ENCODE measurements around the gene DACT1. TPM values are rescaled to one million over a fixed set of nuclear protein-coding genes. Genes with fewer than 3 reads are reported as not detected.

Gene DACT1
- total and polyA plus RNA-seq, 4 donors = 0.32 to 3.8 (median 1.6) TPM

DNA sequence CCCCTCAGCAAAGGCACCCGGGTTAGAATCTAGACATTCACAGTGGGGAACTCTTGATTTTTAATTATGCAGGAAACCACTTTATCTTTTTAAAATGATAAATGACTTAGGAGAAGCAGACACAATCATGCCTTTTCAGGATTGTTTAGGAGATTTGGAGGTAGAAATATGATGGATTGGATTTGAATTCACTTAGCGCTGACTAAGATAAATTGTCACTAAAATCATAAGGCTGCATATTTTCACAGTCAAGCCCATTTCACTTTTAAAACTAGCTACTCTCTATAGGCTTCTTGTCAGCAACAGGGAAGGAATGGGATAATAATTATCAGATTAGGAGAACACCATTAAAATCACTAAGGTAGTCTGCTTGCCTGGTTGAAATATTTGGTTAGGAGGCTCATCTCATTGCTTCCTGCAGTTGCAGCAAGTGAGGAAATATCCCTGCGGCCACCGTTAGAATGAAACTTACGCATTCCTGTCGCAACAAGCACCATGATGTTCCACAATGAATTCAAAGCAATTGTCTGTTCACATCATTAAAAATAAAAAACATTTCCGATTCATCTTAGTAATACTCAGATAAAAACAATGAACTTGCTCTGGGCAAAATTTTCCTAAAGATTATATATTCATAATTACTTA lies 31.9 kb downstream of the DACT1 start:
- no peaks in the 10 kb centered on the region for H3K27me3 ChIP-seq (ENCODE audit: control insufficient read depth in 4 of 4, insufficient read depth in 4 of 4, low read length in 3 of 4)
- no peak overlapping the region for H3K4me3 ChIP-seq (ENCODE audit: low read depth in 1 of 3, low read length in 3 of 3)
- no peak for DNase-seq (ENCODE audit: low spot score)
- no peak overlapping the region for H3K9ac ChIP-seq (ENCODE audit: low read depth in 1 of 2, low read length in 2 of 2)
- H3K9me3 ChIP-seq (ENCODE audit: control insufficient read depth in 4 of 4, low read length in 3 of 4) = no peaks in the 10 kb centered on the region
- TF ChIP-seq, protein P1, sequence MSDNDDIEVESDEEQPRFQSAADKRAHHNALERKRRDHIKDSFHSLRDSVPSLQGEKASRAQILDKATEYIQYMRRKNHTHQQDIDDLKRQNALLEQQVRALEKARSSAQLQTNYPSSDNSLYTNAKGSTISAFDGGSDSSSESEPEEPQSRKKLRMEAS (IDR thresholded peaks at IDR 0.05) = no peak
- no peak for TF ChIP-seq FOXA1 (IDR thresholded peaks at IDR 0.05)
- no peak for TF ChIP-seq YY1 (IDR thresholded peaks at IDR 0.05)
- TF ChIP-seq, protein P2, sequence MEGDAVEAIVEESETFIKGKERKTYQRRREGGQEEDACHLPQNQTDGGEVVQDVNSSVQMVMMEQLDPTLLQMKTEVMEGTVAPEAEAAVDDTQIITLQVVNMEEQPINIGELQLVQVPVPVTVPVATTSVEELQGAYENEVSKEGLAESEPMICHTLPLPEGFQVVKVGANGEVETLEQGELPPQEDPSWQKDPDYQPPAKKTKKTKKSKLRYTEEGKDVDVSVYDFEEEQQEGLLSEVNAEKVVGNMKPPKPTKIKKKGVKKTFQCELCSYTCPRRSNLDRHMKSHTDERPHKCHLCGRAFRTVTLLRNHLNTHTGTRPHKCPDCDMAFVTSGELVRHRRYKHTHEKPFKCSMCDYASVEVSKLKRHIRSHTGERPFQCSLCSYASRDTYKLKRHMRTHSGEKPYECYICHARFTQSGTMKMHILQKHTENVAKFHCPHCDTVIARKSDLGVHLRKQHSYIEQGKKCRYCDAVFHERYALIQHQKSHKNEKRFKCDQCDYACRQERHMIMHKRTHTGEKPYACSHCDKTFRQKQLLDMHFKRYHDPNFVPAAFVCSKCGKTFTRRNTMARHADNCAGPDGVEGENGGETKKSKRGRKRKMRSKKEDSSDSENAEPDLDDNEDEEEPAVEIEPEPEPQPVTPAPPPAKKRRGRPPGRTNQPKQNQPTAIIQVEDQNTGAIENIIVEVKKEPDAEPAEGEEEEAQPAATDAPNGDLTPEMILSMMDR (IDR thresholded peaks at IDR 0.05; ENCODE audit: low read depth, low read length, missing input control) = no peak
- TF ChIP-seq NR2F2 (IDR thresholded peaks at IDR 0.05) = no peak
- no peak for TF ChIP-seq RAD21 (IDR thresholded peaks at IDR 0.05)
- TF ChIP-seq HNF4A (conservative IDR thresholded peaks at IDR 0.05) = no peak
- no peak for TF ChIP-seq TAF1 (conservative IDR thresholded peaks at IDR 0.05)
- TF ChIP-seq SP1 (IDR thresholded peaks at IDR 0.05) = no peak
- TF ChIP-seq HNF4G (IDR thresholded peaks at IDR 0.05) = no peak
- TF ChIP-seq EGR1 (IDR thresholded peaks at IDR 0.05; ENCODE audit: low read depth in 2 of 2) = no peak
- TF ChIP-seq, protein P3, sequence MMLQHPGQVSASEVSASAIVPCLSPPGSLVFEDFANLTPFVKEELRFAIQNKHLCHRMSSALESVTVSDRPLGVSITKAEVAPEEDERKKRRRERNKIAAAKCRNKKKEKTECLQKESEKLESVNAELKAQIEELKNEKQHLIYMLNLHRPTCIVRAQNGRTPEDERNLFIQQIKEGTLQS (IDR thresholded peaks at IDR 0.05) = no peak
- TF ChIP-seq, protein P4, sequence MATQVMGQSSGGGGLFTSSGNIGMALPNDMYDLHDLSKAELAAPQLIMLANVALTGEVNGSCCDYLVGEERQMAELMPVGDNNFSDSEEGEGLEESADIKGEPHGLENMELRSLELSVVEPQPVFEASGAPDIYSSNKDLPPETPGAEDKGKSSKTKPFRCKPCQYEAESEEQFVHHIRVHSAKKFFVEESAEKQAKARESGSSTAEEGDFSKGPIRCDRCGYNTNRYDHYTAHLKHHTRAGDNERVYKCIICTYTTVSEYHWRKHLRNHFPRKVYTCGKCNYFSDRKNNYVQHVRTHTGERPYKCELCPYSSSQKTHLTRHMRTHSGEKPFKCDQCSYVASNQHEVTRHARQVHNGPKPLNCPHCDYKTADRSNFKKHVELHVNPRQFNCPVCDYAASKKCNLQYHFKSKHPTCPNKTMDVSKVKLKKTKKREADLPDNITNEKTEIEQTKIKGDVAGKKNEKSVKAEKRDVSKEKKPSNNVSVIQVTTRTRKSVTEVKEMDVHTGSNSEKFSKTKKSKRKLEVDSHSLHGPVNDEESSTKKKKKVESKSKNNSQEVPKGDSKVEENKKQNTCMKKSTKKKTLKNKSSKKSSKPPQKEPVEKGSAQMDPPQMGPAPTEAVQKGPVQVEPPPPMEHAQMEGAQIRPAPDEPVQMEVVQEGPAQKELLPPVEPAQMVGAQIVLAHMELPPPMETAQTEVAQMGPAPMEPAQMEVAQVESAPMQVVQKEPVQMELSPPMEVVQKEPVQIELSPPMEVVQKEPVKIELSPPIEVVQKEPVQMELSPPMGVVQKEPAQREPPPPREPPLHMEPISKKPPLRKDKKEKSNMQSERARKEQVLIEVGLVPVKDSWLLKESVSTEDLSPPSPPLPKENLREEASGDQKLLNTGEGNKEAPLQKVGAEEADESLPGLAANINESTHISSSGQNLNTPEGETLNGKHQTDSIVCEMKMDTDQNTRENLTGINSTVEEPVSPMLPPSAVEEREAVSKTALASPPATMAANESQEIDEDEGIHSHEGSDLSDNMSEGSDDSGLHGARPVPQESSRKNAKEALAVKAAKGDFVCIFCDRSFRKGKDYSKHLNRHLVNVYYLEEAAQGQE (IDR thresholded peaks at IDR 0.05) = no peak
- H3K4me1 ChIP-seq (ENCODE audit: control insufficient read depth in 4 of 4, insufficient read depth in 4 of 4, low read length in 3 of 4) = no peaks in the 10 kb centered on the region
- H3K36me3 ChIP-seq (ENCODE audit: control insufficient read depth in 4 of 4, insufficient read depth in 3 of 4, low read depth in 1 of 4, low read length in 3 of 4) = no peaks in the 10 kb centered on the region
- no peak overlapping the region for H3K27ac ChIP-seq (ENCODE audit: low read depth in 1 of 2, low read length in 2 of 2)
- WGBS = 81% methylated on average over 7 of the region's 7 CpGs

DNA sequence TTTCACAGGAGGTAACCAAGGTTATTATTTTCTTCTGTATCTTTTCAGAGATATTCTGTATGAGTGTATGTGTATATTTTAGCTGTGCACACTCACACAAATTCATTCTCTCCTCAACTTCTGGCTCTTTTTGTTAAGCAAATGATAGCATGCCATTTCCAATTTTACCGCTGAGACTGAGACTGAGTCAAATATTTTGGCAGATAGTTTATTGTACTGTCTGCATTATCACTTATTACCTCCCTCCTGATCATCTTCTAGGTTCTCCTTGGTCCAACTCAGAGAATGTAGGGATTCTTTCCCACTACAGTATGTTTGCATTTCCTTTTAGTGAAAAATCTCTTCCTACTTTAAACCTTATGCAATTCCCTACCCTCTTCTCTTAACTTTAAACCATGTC lies 33.3 kb downstream of the DACT1 start:
- no peak overlapping the region for H3K27ac ChIP-seq (ENCODE audit: low read depth in 1 of 2, low read length in 2 of 2)
- no peak for DNase-seq (ENCODE audit: low spot score)
- no peaks in the 10 kb centered on the region for H3K27me3 ChIP-seq (ENCODE audit: control insufficient read depth in 4 of 4, insufficient read depth in 4 of 4, low read length in 3 of 4)
- no peak overlapping the region for H3K4me3 ChIP-seq (ENCODE audit: low read depth in 1 of 3, low read length in 3 of 3)
- no peaks in the 10 kb centered on the region for H3K4me1 ChIP-seq (ENCODE audit: control insufficient read depth in 4 of 4, insufficient read depth in 4 of 4, low read length in 3 of 4)
- no peak overlapping the region for H3K9ac ChIP-seq (ENCODE audit: low read depth in 1 of 2, low read length in 2 of 2)
- 88% methylated on average over 1 of the region's 1 CpG for WGBS
- TF ChIP-seq SP1 (IDR thresholded peaks at IDR 0.05) (no peak), GABPA (IDR thresholded peaks at IDR 0.05 in 1 of 2, conservative IDR thresholded peaks at IDR 0.05 in 1 of 2) (no peak), YY1 (IDR thresholded peaks at IDR 0.05) (no peak)
- no peaks in the 10 kb centered on the region for H3K36me3 ChIP-seq (ENCODE audit: control insufficient read depth in 4 of 4, insufficient read depth in 3 of 4, low read depth in 1 of 4, low read length in 3 of 4)
- H3K9me3 ChIP-seq (ENCODE audit: control insufficient read depth in 4 of 4, low read length in 3 of 4) = no peaks in the 10 kb centered on the region
